H1 (cell line): Measurements from ENCODE around the gene UCKL1. TPM values are rescaled to one million over a fixed set of nuclear protein-coding genes. Genes with fewer than 3 reads are reported as not detected.
A peak's percentile ranks its signal among the peaks of the same experiment; 100 is the strongest.

Experiments used
- CTCF ChIA-PET: fragments of 300-600 bp; sonication (Branson Sonifier 250); formaldehyde crosslinking; loops from one replicate; lab custom pipeline; 2021; ENCODE audit not compliant: partially characterized antibody; lab: Charles Lee
- POLR2A ChIA-PET: fragments of 300-600 bp; sonication (Branson Sonifier 250); formaldehyde crosslinking; loops from one replicate; lab custom pipeline; 2021; ENCODE audit warnings: inconsistent platforms; ENCODE audit not compliant: partially characterized antibody; lab: Charles Lee
- DNase-seq, 2 experiments: peaks; one replicate each; pipeline versions ENCODE4 v3.0.0 to v3.0.0-alpha.2; 2010 to 2022; ENCODE audit warnings: low spot score in 2 of 2, low read depth in 1 of 2, mixed read lengths in 1 of 2
- FAIRE-seq: peaks from 2 replicates; lab custom pipeline; 2011; peaks lifted over from hg19 to GRCh38; lab: Jason Lieb, UNC
- H2AFZ ChIP-seq: 2 replicates; pipeline ENCODE4 v1.8.1; 2012; ENCODE audit warnings: low read length, inconsistent platforms
- H2AK5ac ChIP-seq: 2 replicates; pipeline ENCODE4 v1.6.1; 2013; ENCODE audit warnings: low read depth, low read length
- H2BK120ac ChIP-seq: replicated peaks from 2 replicates; pipeline ENCODE3; 2013; ENCODE audit warnings: low read depth, low read length, inconsistent platforms
- H2BK12ac ChIP-seq: 2 replicates; pipeline ENCODE4 v1.6.1; 2013; ENCODE audit warnings: low read depth, low read length
- H2BK15ac ChIP-seq: 2 replicates; pipeline ENCODE4 v1.6.1; 2013; ENCODE audit warnings: low read length
- H2BK20ac ChIP-seq: 2 replicates; pipeline ENCODE4 v1.6.1; 2013; ENCODE audit warnings: low read length
- H2BK5ac ChIP-seq: 2 replicates; pipeline ENCODE4 v1.6.1; 2013; ENCODE audit warnings: low read depth, low read length
- H3K14ac ChIP-seq: 2 replicates; pipeline ENCODE4 v1.6.1; 2013; ENCODE audit warnings: inconsistent platforms; ENCODE audit not compliant: insufficient read length
- H3K18ac ChIP-seq: 2 replicates; pipeline ENCODE4 v1.6.1; 2013; ENCODE audit warnings: low read length; ENCODE audit errors: extremely low read depth
- H3K23ac ChIP-seq: 2 replicates; pipeline ENCODE4 v1.6.1; 2013; ENCODE audit warnings: inconsistent platforms; ENCODE audit not compliant: insufficient read length
- H3K23me2 ChIP-seq: 2 replicates; pipeline ENCODE4 v1.6.1; 2013; ENCODE audit warnings: low read depth, low read length
- H3K27ac ChIP-seq: 2 replicates; pipeline ENCODE4 v1.6.1; 2011; ENCODE audit warnings: low read depth, low read length, inconsistent platforms
- H3K27me3 ChIP-seq, 4 experiments: replicated peaks in 1 of 4; 1 replicate in 1 of 4; 2 replicates in 3 of 4; pipeline versions ENCODE4 v1.6.1 to v1.8.1; 2011 to 2013; ENCODE audit warnings: low read length in 3 of 4, mild to moderate bottlenecking in 3 of 4, inconsistent platforms in 2 of 4, mixed read lengths in 2 of 4, moderate library complexity in 1 of 4; ENCODE audit not compliant: control insufficient read depth in 3 of 4, insufficient read depth in 3 of 4; ENCODE audit errors: extremely low read depth in 1 of 4
- H3K36me3 ChIP-seq, 4 experiments: 2 replicates each; pipeline versions ENCODE4 v1.6.1 to v1.8.1; 2011 to 2013; ENCODE audit warnings: mild to moderate bottlenecking in 4 of 4, low read length in 3 of 4, moderate library complexity in 2 of 4, control low read depth in 1 of 4, inconsistent platforms in 1 of 4; ENCODE audit not compliant: insufficient read depth in 4 of 4, control insufficient read depth in 2 of 4
- H3K4ac ChIP-seq: replicated peaks from 2 replicates; pipeline ENCODE3; 2013; ENCODE audit warnings: low read length, low read depth, mixed read lengths, inconsistent platforms; ENCODE audit not compliant: insufficient read length
- H3K4me1 ChIP-seq, 4 experiments: replicated peaks in 1 of 4; 1 replicate in 1 of 4; 2 replicates in 3 of 4; pipeline versions ENCODE4 v1.6.1 to v1.8.1; 2011 to 2013; ENCODE audit warnings: low read length in 3 of 4, inconsistent platforms in 2 of 4, mixed read lengths in 1 of 4; ENCODE audit not compliant: insufficient read depth in 4 of 4, control insufficient read depth in 3 of 4
- H3K4me2 ChIP-seq, 2 experiments: 2 replicates each; pipeline versions ENCODE4 v1.6.1 to v1.8.1; 2011 to 2013; ENCODE audit warnings: low read depth in 2 of 2, low read length in 2 of 2, control low read depth in 1 of 2, inconsistent platforms in 1 of 2, mild to moderate bottlenecking in 1 of 2; ENCODE audit not compliant: insufficient read depth in 1 of 2
- H3K4me3 ChIP-seq, 4 experiments: fragments of 200-600, 300-600 bp in 1 of 4; sonication (generic), shearing (Covaris generic), sonication (Bioruptor Twin) in 1 of 4; 2 replicates each; pipeline versions ENCODE4 v1.5.1 to v1.8.1; 2011 to 2016; ENCODE audit warnings: low read length in 4 of 4, low read depth in 3 of 4, control low read depth in 2 of 4, inconsistent platforms in 2 of 4, mild to moderate bottlenecking in 2 of 4, mixed read lengths in 1 of 4, moderate library complexity in 1 of 4; ENCODE audit not compliant: insufficient read depth in 2 of 4; ENCODE audit errors: extremely low read depth in 1 of 4
- H3K56ac ChIP-seq: replicated peaks from 2 replicates; pipeline ENCODE3; 2013; ENCODE audit warnings: low read depth, mild to moderate bottlenecking, mixed read lengths, low read length, inconsistent platforms; ENCODE audit not compliant: insufficient read length
- H3K79me1 ChIP-seq: 2 replicates; pipeline ENCODE4 v1.6.1; 2013; ENCODE audit warnings: low read depth, low read length, control low read depth
- H3K79me2 ChIP-seq, 2 experiments: 2 replicates each; pipeline versions ENCODE4 v1.6.1 to v1.8.1; 2012 to 2013; ENCODE audit warnings: low read length in 2 of 2, mild to moderate bottlenecking in 2 of 2, inconsistent platforms in 1 of 2; ENCODE audit not compliant: insufficient read depth in 2 of 2, control insufficient read depth in 1 of 2
- H3K9ac ChIP-seq, 4 experiments: replicated peaks in 1 of 4; 1 replicate in 1 of 4; 2 replicates in 3 of 4; pipeline versions ENCODE4 v1.6.1 to v1.8.1; 2011 to 2013; ENCODE audit warnings: low read depth in 3 of 4, low read length in 3 of 4, control low read depth in 2 of 4, mild to moderate bottlenecking in 2 of 4, moderate library complexity in 2 of 4, inconsistent platforms in 1 of 4; ENCODE audit errors: extremely low read depth in 1 of 4
- H3K9me3 ChIP-seq, 2 experiments: 2 replicates each; pipeline versions ENCODE4 v1.6.1 to v1.8.1; 2012 to 2013; ENCODE audit warnings: mild to moderate bottlenecking in 2 of 2, moderate library complexity in 2 of 2, control low read depth in 1 of 2, inconsistent platforms in 1 of 2, low read depth in 1 of 2, low read length in 1 of 2, mixed read lengths in 1 of 2; ENCODE audit not compliant: insufficient read depth in 2 of 2
- H4K20me1 ChIP-seq, 2 experiments: replicated peaks in 1 of 2; 2 replicates each; pipeline versions ENCODE3 to v1.8.1; 2011 to 2013; ENCODE audit warnings: inconsistent platforms in 2 of 2, low read length in 2 of 2, mild to moderate bottlenecking in 1 of 2; ENCODE audit not compliant: insufficient read depth in 2 of 2, control insufficient read depth in 1 of 2
- H4K5ac ChIP-seq: 2 replicates; pipeline ENCODE4 v1.6.1; 2013; ENCODE audit warnings: low read length, low read depth, mixed read lengths, inconsistent platforms; ENCODE audit not compliant: insufficient read length
- H4K8ac ChIP-seq: 2 replicates; pipeline ENCODE4 v1.8.0; 2013; ENCODE audit warnings: mild to moderate bottlenecking, moderate library complexity, low read length, inconsistent platforms; ENCODE audit not compliant: insufficient read depth; ENCODE audit errors: extremely low read depth
- H4K91ac ChIP-seq: replicated peaks from 2 replicates; pipeline ENCODE3; 2013; ENCODE audit warnings: low read length, mixed read lengths, inconsistent platforms; ENCODE audit not compliant: insufficient read length
- EGR1 ChIP-seq: IDR thresholded peaks from 2 replicates; pipeline ENCODE4 v1.6.1; 2011; ENCODE audit warnings: low read depth, low read length, borderline replicate concordance
- HDAC2 ChIP-seq, 2 experiments: fragments of 300-600 bp in 1 of 2; sonication (generic) in 1 of 2; IDR thresholded peaks; 2 replicates each; pipeline ENCODE4 v1.6.1; 2011 to 2012; ENCODE audit warnings: low read depth in 2 of 2, low read length in 2 of 2, mild to moderate bottlenecking in 2 of 2, moderate library complexity in 2 of 2, borderline replicate concordance in 1 of 2, inconsistent platforms in 1 of 2
- NRF1 ChIP-seq: IDR thresholded peaks from 2 replicates; pipeline ENCODE4 v1.6.1; 2011; ENCODE audit warnings: mild to moderate bottlenecking, low read depth, low read length, improper control_type of control experiment
- PHF8 ChIP-seq: fragments of 200-600 bp; sonication (generic); conservative IDR thresholded peaks from 2 replicates; pipeline ENCODE4 v1.7.1; 2012; ENCODE audit warnings: low read depth, mild to moderate bottlenecking, inconsistent platforms, low read length, moderate library complexity
- POLR2A ChIP-seq, 2 experiments: IDR thresholded peaks; 1 replicate in 1 of 2; 2 replicates in 1 of 2; pipeline ENCODE4 v1.6.1; 2011; ENCODE audit warnings: low read depth in 2 of 2, low read length in 2 of 2, mild to moderate bottlenecking in 2 of 2; ENCODE audit errors: control extremely low read depth in 1 of 2
- POU5F1 ChIP-seq: IDR thresholded peaks from 2 replicates; pipeline ENCODE4 v1.6.1; 2011; ENCODE audit warnings: low read depth, mild to moderate bottlenecking, low read length, moderate library complexity
- RBBP5 ChIP-seq: IDR thresholded peaks from 2 replicates; pipeline ENCODE4 v1.7.1; 2012; ENCODE audit warnings: low read depth, mild to moderate bottlenecking, inconsistent platforms, low read length, moderate library complexity, borderline replicate concordance
- SIN3A ChIP-seq, 2 experiments: IDR thresholded peaks in 1 of 2; conservative IDR thresholded peaks in 1 of 2; 2 replicates each; pipeline ENCODE4 v1.6.1; 2011 to 2012; ENCODE audit warnings: low read length in 2 of 2, improper control_type of control experiment in 1 of 2, low read depth in 1 of 2, mild to moderate bottlenecking in 1 of 2
- SP1 ChIP-seq: IDR thresholded peaks from 2 replicates; pipeline ENCODE4 v1.6.1; 2011; ENCODE audit warnings: low read depth, low read length
- SP4 ChIP-seq: IDR thresholded peaks from 2 replicates; pipeline ENCODE4 v1.6.1; 2012; ENCODE audit warnings: low read length, inconsistent platforms
- TBP ChIP-seq: IDR thresholded peaks from 2 replicates; pipeline ENCODE4 v1.6.1; 2011; ENCODE audit warnings: low read depth, low read length, improper control_type of control experiment
- WGBS, 2 experiments: shearing (Covaris generic) in 1 of 2; methylation state at CpG; one replicate each; pipeline versions ENCODE4 v1.1.6 to v1.1.7; 2013 to 2015; ENCODE audit warnings: low lambda C conversion rate in 2 of 2, mixed read lengths in 2 of 2, inconsistent platforms in 1 of 2, low coverage in 1 of 2, missing lambda C conversion rate in 1 of 2; ENCODE audit not compliant: insufficient replicate concordance in 2 of 2, insufficient coverage in 1 of 2, insufficient read length in 1 of 2; ENCODE audit errors: extremely low coverage in 1 of 2, missing lambda C conversion rate in 1 of 2; 5-methylcytosine and 5-hydroxymethylcytosine counted together
- polyA plus RNA-seq, 7 experiments: library from polyadenylated mRNA; depleted of rRNA in 3 of 7; stranded (reverse) in 5 of 7; unstranded in 2 of 7; fragments of >200 nt in 5 of 7; fragments of 200-250 nt in 2 of 7; gene quantifications; 1 replicate in 5 of 7; 2 replicates in 1 of 7; 4 replicates in 1 of 7; pipeline versions ENCODE4 v1.2.1 to v1.2.3, GENCODE V29; 2011 to 2013; ENCODE audit warnings: missing spikeins in 2 of 7, mixed read lengths in 2 of 7
- total RNA-seq: library from RNA; stranded (reverse); fragmentation: NEBNext Ultra II Directional; extraction: Animal tissue kit (Norgen Biotek cat#: 25700); gene quantifications from 2 replicates; pipeline ENCODE4 v1.2.1, GENCODE V29; 2021

Gene UCKL1
- total and polyA plus RNA-seq, 2 of the 8 experiments (the other 6 are each of a cell fraction or from before 2014, with no cell fraction given) = 36.5 to 91.2 TPM

DNA sequence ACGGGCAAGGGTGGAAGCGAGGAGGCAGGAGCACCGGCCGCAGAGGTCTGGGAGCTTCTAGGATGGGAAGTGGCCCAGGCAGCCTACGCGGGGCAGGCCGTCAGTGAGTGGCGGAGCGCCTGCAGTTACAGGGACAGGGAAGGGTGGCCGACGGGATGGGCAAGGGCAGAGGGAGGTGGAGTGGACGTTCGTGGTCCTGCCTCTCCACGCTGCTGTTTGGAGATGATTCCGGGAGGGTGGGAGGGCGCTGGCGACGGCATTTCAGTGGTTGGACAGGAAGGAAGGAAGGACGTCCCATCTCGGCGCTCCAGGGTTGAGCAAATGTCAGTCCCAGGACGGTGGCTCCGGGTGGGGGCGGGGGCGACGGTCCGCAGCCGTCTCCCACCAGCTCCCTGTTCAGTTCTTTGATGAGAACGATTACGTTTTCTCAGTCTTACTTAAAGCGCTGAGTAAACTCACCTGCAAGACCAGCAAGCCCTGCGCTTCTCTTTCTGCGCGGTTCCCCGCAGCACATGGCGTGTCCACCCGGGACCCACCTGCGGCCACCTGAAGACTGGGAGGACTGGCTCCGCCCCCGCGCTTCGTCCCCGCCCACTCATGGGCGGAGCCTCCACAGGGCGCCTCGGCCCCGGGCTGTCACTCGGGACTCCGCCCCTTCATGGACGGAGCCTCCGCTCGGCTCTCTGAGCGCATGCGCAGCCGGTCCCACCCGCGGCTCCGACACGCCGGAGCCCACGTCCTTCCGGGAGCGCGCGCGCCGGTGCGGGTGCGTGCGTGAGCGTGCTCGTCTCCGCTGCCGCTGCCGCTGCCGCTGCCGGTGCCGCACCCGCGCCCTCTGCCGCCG, 61.6 kb downstream of the UCKL1 start, which contains the start of gene DNAJC5:
TSS of gene DNAJC5 (plus strand) at position 769 of the 844 bp plus-strand sequence. CDS start 33,220 bp downstream, outside the sequence.
- Histone ChIP-seq H3K79me1 (peaks cover 18% of the 10 kb centered on the region; the same call in 1 of the 2 replicates), H4K8ac (peak within 1 kb of the TSS; percentile 40; the same call in 1 of the 2 replicates), H2BK12ac (no peak within 1 kb of the TSS), H3K56ac (no peak within 1 kb of the TSS), H2AK5ac (no peak within 1 kb of the TSS), H2AFZ (peak within 1 kb of the TSS; percentile 73; the same call in 1 of the 2 replicates), H3K9ac (peak within 1 kb of the TSS; percentile 14 to 71 (median 42); a peak in 6 of 7 replicates), H3K23ac (no peak within 1 kb of the TSS), H3K4me2 (peak within 1 kb of the TSS; percentile 67 to 80), H3K4me3 (peak within 1 kb of the TSS; percentile 57 to 85 (median 60)), H3K14ac (no peak within 1 kb of the TSS), H3K27me3 (no peaks in the 10 kb centered on the region), H3K79me2 (peaks cover 3 to 36% of the 10 kb centered on the region in 2 experiments; a peak in 2 of 4 replicates), H4K5ac (no peak within 1 kb of the TSS), H4K20me1 (peaks cover 10 to 18% of the 10 kb centered on the region in 2 experiments), H2BK20ac (no peak within 1 kb of the TSS), H3K23me2 (peaks cover 3% of the 10 kb centered on the region; the same call in 1 of the 2 replicates), H3K4ac (no peak within 1 kb of the TSS), H3K27ac (no peak within 1 kb of the TSS), H2BK120ac (no peak within 1 kb of the TSS), H3K4me1 (peaks cover 0 to 6% (median 4%) of the 10 kb centered on the region in 4 experiments; a peak in 4 of 7 replicates), H2BK15ac (no peak within 1 kb of the TSS), H2BK5ac (no peak within 1 kb of the TSS), H4K91ac (no peak within 1 kb of the TSS), H3K18ac (no peak within 1 kb of the TSS), H3K9me3 (no peaks in the 10 kb centered on the region), H3K36me3 (peaks cover 4 to 11% (median 5%) of the 10 kb centered on the region in 4 experiments)
- FAIRE-seq = no peak
- ChIA-PET CTCF (interaction anchor here (0.8 to 4.5 kb wide), 7 partner anchors 13 to 251 kb away, joined by 3 to 12 read pairs (median 3); no protein-coding TSS in a partner anchor), POLR2A (interaction anchor here (0.8 to 4.5 kb wide), 7 partner anchors 12 to 198 kb away, joined by 3 to 23 read pairs (median 4); partner anchors contain the start of genes TNFRSF6B and TPD52L2)
- WGBS, 2 experiments = 6% methylated on average over 52 of the region's 82 CpGs; no CpG with 5 or more reads in 1 of the 2 experiments
- peak; percentile 78 to 99 for DNase-seq
- TF ChIP-seq TBP (no peak), SIN3A (conservative IDR thresholded peaks at IDR 0.05 in 1 of 2, IDR thresholded peaks at IDR 0.05 in 1 of 2; ENCODE audit: low read depth in 1 of 2, low read length in 2 of 2) (peak; percentile 35 to 82; a peak in 2 of 4 replicates), SP1 (peak; percentile 75), HDAC2 (IDR thresholded peaks at IDR 0.05; ENCODE audit: borderline replicate concordance in 1 of 2, low read depth in 2 of 2, low read length in 2 of 2) (peak; percentile 75 to 99; a peak in 2 of 4 replicates), POU5F1 (no peak), PHF8 (0 out of 2 replicates have a peak, but pooled peaks have one; percentile 39), NRF1 (peak; percentile 87), EGR1 (peak; percentile 91; the same call in 1 of the 2 replicates), RBBP5 (no peak), SP4 (peak; percentile 61; the same call in 1 of the 2 replicates), POLR2A (IDR thresholded peaks at IDR 0.05; ENCODE audit: control extremely low read depth in 1 of 2, low read depth in 2 of 2, low read length in 2 of 2) (peak in 1 of 2 experiments; percentile 45; a peak in 1 of 3 replicates)
